MV-4-11 (cell line): ENCODE results near the gene PPP1R15B.
"Not testable (repeated sequence)": the region's sequence is repeated elsewhere in the genome, so short reads cannot be mapped to it uniquely, and the experiment has no call there.

Experiments
- DNase-seq: peaks from one replicate; lab custom pipeline; 2025; lab: John Stamatoyannopoulos, UW

The PPP1R15B gene

GRCh38 chr1:204443871-204444581, 32.4 kb upstream of the PPP1R15B start:
- DNase-seq, result no peak

GRCh38 chr1:204443260-204443619, 31.6 kb upstream of the PPP1R15B start:
- no peak for DNase-seq

GRCh38 chr1:204442376-204443259, 31.0 kb upstream of the PPP1R15B start:
- DNase-seq, result no peak

- DNase-seq, result no peak
These were observed 29.9 kb upstream of the PPP1R15B start for GRCh38 chr1:204441558-204441957.

- no peak for DNase-seq
These were observed 28.2 kb upstream of the PPP1R15B start for GRCh38 chr1:204439621-204440375.

GRCh38 chr1:204438628-204439027, 27.0 kb upstream of the PPP1R15B start:
- DNase-seq, result no peak

GRCh38 chr1:204437796-204438570, 26.4 kb upstream of the PPP1R15B start:
- DNase-seq, result no peak

- DNase-seq, result no peak
These were observed 24.3 kb upstream of the PPP1R15B start for GRCh38 chr1:204435872-204436271.

GRCh38 chr1:204435381-204435831, 23.8 kb upstream of the PPP1R15B start:
- DNase-seq, result peak; percentile 74

GRCh38 chr1:204434116-204434755, 22.6 kb upstream of the PPP1R15B start:
- DNase-seq, result no peak

- no peak for DNase-seq
These were observed 21.1 kb upstream of the PPP1R15B start for GRCh38 chr1:204432708-204433107.

GRCh38 chr1:204431310-204432184, 19.9 kb upstream of the PPP1R15B start:
- DNase-seq, result peak; percentile 36

- no peak for DNase-seq
These were observed 18.1 kb upstream of the PPP1R15B start for GRCh38 chr1:204429746-204430145.

- peak; percentile 63 for DNase-seq
These were observed 15.5 kb upstream of the PPP1R15B start for GRCh38 chr1:204426971-204427701.

- no peak for DNase-seq
These were observed 14.9 kb upstream of the PPP1R15B start for GRCh38 chr1:204426474-204426873.

- peak; percentile 51 for DNase-seq
These were observed 14.4 kb upstream of the PPP1R15B start for GRCh38 chr1:204426035-204426436.

GRCh38 chr1:204424621-204425020, 13.0 kb upstream of the PPP1R15B start:
- no peak for DNase-seq

GRCh38 chr1:204422061-204422705, 10.6 kb upstream of the PPP1R15B start:
- DNase-seq, result not testable (repeated sequence)

GRCh38 chr1:204421441-204421840, 9.8 kb upstream of the PPP1R15B start:
- no peak for DNase-seq
